ENCODE measurements around the gene PLPP4. TPM values are rescaled to one million over a fixed set of nuclear protein-coding genes. Genes with fewer than 3 reads are reported as not detected.

PLPP4 gene
- total and polyA plus RNA-seq, 2 donors (not counting 3 experiments of a cell fraction or from before 2014, with no cell fraction given): 15.5 to 36.4 TPM

DNA sequence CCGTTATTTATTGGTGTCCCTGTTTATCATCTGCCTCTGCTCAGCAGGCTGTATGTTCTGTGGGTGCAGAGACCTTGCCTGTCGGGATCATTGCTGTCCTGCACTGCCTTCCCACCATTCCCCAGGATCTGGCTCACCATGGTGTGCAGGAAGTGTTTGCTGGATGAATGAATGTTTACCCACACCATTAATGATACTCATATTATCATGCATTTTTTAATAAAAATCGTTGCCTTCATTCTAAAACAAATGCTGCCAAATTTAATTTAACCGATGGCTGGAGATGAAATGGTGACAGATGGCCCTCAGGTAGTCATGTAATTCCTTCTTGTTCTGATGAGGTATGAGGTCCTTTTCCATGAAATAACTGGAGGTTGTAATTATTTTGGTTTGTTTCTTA is 22.5 kb downstream of the PLPP4 start:
- DNase-seq (ENCODE audit: low read depth, low spot score) (no peak), FAIRE-seq (peak; percentile 44)
- BruUV-seq (replicated peaks): no TSS peak
- peaks cover 23% of the 10 kb centered on the region for H3K4me1 ChIP-seq (ENCODE audit: control insufficient read depth, extremely low read depth, insufficient read depth, low read length)
- H3K79me2 ChIP-seq (ENCODE audit: control insufficient read depth, insufficient read depth, low read length): peaks cover 2% of the 10 kb centered on the region
- TF ChIP-seq, protein P1, sequence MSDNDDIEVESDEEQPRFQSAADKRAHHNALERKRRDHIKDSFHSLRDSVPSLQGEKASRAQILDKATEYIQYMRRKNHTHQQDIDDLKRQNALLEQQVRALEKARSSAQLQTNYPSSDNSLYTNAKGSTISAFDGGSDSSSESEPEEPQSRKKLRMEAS (IDR thresholded peaks at IDR 0.05; ENCODE audit: insufficient read depth, insufficient read length): no peak
- no peak for TF ChIP-seq JUN (IDR thresholded peaks at IDR 0.05; ENCODE audit: borderline replicate concordance, insufficient read depth, insufficient read length, low read depth)
- TF ChIP-seq POLR2AphosphoS5 (IDR thresholded peaks at IDR 0.05; ENCODE audit: insufficient read depth, low read depth, low read length): no peak
- no peak for TF ChIP-seq MYC (IDR thresholded peaks at IDR 0.05; ENCODE audit: low read depth, low read length)
- no peak for TF ChIP-seq GATA2 (IDR thresholded peaks at IDR 0.05; ENCODE audit: insufficient read depth, insufficient read length, low read depth, low read length)
- no peak for TF ChIP-seq FOS (IDR thresholded peaks at IDR 0.05; ENCODE audit: borderline replicate concordance, insufficient read depth, low read length)
- TF ChIP-seq CTCF (IDR thresholded peaks at IDR 0.05; ENCODE audit: extremely low read depth in 1 of 2, insufficient read depth in 1 of 2, low read depth in 1 of 2, low read length in 2 of 2): no peak
- no peaks in the 10 kb centered on the region for H3K9me3 ChIP-seq (replicated peaks; ENCODE audit: control insufficient read depth, insufficient read depth, low read length)
- POLR2A ChIA-PET: no interaction called here
- no peaks in the 10 kb centered on the region for H3K9me1 ChIP-seq (replicated peaks; ENCODE audit: control insufficient read depth, extremely low read depth, insufficient read depth, low read length)
- H4K20me1 ChIP-seq (replicated peaks; ENCODE audit: control insufficient read depth, extremely low read depth, insufficient read depth, low read length): no peaks in the 10 kb centered on the region
- intact Hi-C loops (cut with micrococcal nuclease): no loop called here
- H2AFZ ChIP-seq (ENCODE audit: low read depth, low read length): no peak overlapping the region
- no peaks in the 10 kb centered on the region for H3K27me3 ChIP-seq (ENCODE audit: control insufficient read depth in 2 of 2, insufficient read depth in 2 of 2, low read length in 2 of 2)
- CTCF ChIA-PET: interaction anchor here (1.5 kb wide), 1 partner anchor 8 kb away, joined by 3 read pairs; no protein-coding TSS in a partner anchor
- H3K27ac ChIP-seq (ENCODE audit: insufficient read depth, low read depth, low read length): no peak overlapping the region
- dilution Hi-C loops (cut with MboI; ENCODE audit: extremely low pct_ligation_motif_present, low sequenced_read_pairs): no loop called here
- H3K9ac ChIP-seq (replicated peaks; ENCODE audit: extremely low read depth, insufficient read depth, low read length): no peak overlapping the region
- no peak overlapping the region for H3K4me2 ChIP-seq (ENCODE audit: insufficient read depth, low read length)
- no peaks in the 10 kb centered on the region for H3K36me3 ChIP-seq (ENCODE audit: control insufficient read depth in 2 of 2, extremely low read depth in 1 of 2, insufficient read depth in 2 of 2, low read length in 2 of 2)
- no peak overlapping the region for H3K4me3 ChIP-seq (replicated peaks in 1 of 3; ENCODE audit: insufficient read depth in 1 of 3, low read depth in 1 of 3, low read length in 3 of 3)
